GM19043 (cell line): ENCODE measurements around the gene TXN.

ENCODE experiments used
- ATAC-seq: cut with Tn5 transposase; IDR thresholded peaks from one replicate; pipeline ENCODE4 v1.9.1; 2021; ENCODE audit warnings: low read depth; ENCODE audit not compliant: unreplicated experiment

TXN gene

DNA sequence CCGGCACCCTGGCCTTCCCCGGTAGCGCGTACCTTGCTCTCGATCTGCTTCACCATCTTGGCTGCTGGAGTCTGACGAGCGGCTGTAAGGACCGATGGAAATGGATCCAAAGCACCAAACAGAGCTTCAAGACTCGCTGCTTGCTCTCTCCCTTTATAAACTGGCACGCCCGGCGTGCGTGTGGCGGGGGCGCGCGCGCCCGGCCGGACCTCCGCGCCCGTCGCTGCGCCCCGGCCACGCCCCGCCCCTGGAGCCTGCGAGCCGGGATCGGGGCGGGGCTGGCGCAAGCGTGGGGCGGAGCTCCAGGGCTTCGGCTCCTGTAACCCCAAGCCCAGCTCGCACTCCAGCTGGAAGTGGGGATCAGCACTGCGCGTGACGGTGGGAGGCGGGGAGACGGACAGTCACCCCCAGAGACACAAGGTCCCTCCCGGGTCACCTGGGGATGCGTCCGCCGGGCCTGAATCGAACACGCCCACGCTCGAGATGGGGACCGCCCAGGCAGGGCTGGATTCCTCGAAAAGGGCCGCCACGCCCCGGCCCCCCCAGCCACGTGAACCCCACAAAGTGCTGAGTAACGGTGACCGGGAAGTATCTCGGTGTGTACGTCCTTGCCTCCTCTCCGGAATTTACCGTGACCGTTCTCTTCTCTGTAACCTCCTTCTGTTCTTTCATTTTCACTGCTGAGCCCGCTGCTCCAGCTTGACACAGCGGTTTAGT, at the start of gene TXN:
Gene TXN, minus strand, starts transcription at position 128 of the 717 bp plus-strand sequence. Its CDS starts 72 bp downstream, at position 56.
- ATAC-seq = peak; percentile 55

DNA sequence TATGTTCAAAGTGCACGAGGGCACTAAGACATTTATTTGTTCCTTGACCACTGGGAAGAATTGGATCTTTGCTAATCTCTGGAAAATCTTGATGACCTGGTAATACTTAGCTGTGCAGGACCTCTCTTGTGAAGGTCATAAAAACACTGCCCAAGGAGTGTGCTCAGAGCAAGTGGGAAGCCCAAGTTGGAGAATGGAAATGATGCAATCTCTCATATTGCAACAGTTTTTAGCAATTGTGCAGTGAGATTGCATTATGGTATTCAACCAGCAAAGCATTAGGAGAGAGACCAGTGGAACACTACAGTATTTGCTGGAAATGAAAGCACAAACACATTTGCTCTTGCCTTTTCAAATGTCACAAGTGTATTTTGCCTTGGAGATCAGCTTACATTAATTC, 46.8 kb upstream of the TXN start:
- no peak for ATAC-seq

- no peak for ATAC-seq
Measured at GRCh38 chr9:110298043-110298605, 41.8 kb upstream of the TXN start.

DNA sequence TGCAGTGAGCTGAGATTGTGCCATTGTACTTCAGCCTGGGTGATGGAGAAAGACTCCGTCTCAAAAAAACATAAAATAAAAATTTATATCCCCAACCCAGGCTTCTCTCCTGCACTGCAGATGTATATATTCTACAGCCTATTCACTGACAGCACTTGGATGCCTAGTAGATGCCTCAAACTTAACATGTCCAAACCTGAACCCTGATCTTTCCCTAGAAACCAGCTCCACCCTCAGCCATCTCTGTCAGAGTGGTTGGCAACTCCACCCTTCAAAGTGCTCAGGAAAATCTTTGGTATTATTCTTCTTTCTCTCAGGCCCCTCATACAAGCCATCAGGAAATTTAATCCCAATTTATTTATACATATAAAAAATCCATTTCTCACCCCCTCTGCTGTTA, 36.9 kb upstream of the TXN start:
- ATAC-seq = no peak

DNA sequence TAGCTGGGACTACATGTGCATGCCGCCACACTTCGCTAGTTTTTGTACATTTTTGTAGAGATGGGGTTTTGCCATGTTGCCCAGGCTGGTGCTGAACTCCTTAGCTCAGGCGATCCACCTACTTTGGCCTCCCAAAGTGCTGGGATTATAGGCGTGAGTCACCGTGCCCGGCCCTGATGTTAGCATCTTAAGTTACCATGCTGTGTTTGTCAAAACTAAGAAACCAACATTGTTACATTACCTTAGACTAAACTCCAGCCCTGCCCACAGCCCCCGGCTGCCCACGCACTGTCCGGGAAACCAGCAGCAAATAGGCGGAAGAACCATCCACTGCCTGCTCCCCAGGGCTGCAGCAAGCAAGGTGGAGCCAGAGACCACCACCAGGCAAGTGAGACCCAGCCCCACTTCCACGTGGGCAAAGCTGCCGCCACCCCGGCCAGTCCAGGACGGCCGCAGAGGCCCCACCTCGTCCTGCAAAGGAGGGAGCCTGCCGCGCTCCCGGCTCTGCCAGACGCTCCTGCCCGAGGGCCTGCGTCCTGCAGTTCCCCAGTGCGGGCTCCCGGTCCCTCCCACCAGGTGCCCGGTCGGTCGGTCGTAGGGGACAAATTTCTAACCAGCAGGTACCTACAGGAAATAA, 35.7 kb upstream of the TXN start:
- ATAC-seq = no peak

GRCh38 chr9:110290001-110290400, 33.7 kb upstream of the TXN start:
- ATAC-seq = no peak

- ATAC-seq = no peak
Measured at GRCh38 chr9:110288503-110288902, 32.2 kb upstream of the TXN start.

- ATAC-seq = no peak
Measured at GRCh38 chr9:110287289-110287680, 31.0 kb upstream of the TXN start.

GRCh38 chr9:110284211-110284844, 28.0 kb upstream of the TXN start:
- no peak for ATAC-seq

GRCh38 chr9:110283751-110284150, 27.4 kb upstream of the TXN start:
- ATAC-seq = no peak

DNA sequence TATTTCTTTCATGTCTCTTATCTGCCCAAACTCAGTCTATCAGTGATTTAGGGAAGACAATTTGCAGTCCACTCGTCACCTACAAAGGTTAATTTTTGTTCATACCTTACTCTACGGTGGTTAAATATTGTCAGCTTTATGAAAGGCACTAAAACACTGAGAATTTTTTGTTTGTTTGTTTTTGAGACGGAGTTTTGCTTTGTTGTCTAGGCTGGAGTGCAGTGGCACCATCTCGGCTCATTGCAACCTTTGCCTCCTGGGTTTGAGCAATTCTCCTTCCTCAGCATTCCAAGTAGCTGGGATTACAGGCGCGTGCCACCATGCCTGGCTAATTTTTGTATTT, 26.4 kb upstream of the TXN start:
- ATAC-seq = no peak

DNA sequence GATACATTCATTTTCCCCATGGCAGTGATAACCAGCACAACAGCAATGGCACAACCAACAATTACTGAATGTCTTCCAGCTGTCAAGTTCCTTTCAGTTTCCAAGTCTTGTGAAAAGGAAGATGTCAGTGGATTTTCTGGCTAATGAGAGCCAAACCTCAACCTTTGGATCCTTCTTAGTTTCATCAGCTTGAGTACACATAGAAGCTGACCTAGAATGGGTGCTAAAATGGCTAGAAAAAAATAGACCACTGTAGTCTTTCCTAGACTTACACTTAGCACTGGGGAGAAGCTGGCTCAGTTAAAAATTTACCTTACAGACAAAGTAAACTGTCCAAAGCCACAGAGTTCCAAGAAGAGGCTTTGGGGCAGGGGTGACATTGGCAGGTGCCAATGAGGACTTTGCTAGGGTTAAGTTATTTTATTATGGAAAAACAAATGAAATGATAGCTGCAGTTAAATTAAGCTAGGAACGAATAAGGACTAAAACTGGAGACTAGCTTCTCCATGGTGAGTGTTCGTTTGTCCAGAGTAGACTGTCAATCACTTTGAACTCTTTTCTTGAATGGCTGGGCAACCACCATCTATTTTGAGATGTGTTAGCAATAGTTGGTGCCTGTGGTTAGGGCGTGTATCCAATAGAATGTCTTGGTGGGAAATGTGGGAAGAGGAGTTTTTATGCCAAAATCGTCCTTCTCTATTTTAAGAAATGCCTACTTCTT, 25.9 kb upstream of the TXN start:
- ATAC-seq = no peak

DNA sequence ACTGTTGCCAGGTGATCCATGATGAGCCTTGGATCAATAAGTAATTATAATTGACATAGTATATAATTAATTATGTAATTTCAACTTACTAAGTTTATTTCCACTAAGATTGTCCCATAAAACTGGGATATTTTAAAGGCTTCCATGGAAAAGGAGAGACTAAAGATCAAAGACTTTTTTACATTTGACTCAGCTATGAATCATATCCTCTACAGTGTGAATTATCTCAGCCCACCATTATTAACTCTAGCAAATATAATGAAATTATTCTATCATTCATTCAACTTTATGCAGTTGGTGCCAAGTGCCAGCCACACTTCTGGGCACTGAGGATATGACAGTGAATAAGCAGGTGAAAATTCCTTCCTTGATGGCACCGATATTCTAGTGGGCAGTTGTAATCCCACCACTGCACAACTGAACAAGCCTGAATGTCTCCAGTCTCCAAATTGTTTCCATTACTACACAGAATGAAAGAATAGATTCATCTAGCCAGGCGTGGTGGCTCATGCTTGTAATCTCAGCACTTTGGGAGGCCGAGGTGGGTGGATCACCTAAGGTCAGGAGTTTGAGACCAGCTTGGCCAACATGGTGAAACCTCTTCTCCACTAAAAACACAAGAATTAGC, 21.9 kb upstream of the TXN start:
- ATAC-seq = no peak

GRCh38 chr9:110276781-110277180, 20.5 kb upstream of the TXN start:
- no peak for ATAC-seq

GRCh38 chr9:110270211-110270995, 14.1 kb upstream of the TXN start:
- ATAC-seq = no peak

DNA sequence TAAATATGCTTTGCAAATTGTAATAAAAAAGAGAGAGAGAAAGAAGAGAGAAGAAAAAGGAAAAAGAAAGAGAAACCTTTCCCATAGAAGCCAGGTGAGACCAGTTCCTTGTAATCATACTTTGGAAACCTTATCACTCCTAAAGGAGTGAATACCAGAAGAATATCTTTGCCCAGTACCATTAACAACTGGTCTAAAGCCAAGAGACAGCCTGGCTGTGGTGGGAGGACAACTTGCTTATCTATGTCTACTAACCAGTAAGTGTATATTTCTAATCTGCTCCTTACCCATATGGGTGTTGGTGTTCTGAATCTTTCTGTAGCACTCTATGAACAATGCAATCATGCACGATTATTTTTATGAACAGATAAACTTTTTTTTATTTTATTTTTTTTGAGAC, 10.5 kb upstream of the TXN start:
- no peak for ATAC-seq

DNA sequence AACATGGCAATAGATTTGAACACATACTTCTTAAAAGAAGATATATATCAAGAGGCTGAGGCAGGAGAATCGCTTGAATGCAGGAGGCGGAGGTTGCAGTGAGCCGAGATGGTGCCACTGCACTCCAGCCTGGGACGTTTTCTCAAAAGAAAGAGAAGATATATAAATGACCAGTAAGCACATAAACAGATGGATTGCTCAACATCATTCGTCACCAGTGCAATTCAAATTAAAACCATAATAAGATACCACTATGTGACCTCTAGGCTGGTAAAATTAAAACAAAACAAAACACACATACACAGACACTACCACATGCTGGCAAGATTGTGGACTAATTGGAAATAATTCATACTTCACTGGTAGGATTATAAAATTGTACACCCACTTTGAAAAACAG, 5.3 kb upstream of the TXN start:
- no peak for ATAC-seq

- ATAC-seq = no peak
Measured at GRCh38 chr9:110260911-110261310, 4.6 kb upstream of the TXN start.

DNA sequence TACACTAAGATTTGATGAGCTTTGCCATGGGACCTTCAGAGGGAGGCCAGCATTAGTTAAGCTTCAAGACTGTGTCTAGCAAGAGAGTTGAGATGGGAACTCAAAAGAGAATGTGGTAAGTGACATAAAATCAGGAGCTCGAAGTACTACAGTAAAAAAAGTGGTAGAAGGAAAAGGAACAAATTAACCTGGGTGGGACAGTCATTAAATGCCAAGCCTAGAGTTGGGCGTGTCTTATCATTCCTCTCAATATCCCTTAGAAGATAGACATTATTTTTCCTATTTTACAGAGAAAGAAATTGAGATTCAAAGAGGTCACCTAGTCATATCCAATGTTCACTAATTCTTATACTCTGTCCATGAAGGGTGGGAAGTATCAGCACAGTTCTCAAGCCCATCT, 3.3 kb upstream of the TXN start:
- no peak for ATAC-seq

DNA sequence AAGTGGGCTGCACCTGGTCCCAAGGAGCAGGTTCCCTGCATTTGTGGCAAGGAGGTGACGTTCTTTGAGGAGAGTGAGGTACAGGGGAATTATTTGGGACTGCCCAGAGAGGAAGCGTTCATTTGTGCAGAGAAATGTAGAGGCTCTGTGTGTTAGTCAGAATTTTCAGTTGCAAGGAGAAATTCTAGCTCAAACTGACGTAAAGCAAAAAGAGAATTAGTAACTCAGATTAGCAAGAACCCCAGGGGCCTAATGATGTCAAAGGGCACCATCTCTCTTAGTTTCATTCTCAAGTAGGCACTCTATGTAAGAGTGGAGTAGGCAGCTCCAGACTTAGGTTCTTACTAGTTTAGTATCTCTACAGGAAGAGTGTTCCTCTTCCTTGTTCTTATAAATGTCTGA, 2.4 kb upstream of the TXN start:
- ATAC-seq = no peak
